Thyroid gland (tissue), 4 donors: Measurements from ENCODE around the gene THOC1. TPM values are rescaled to one million over a fixed set of nuclear protein-coding genes. Genes with fewer than 3 reads are reported as not detected.

Experiments
- DNase-seq, 2 donors: peaks; one replicate each; pipeline ENCODE4 v3.0.0-alpha.2; 2019
- H3K27ac ChIP-seq, 3 donors: fragments of 200-600 bp; sonication (generic); 1 replicate in 2 of 3; 2 replicates in 1 of 3; pipeline ENCODE4 v1.5.1; 2016 to 2019; ENCODE audit warnings: mild to moderate bottlenecking in 1 of 3, moderate library complexity in 1 of 3
- H3K27me3 ChIP-seq: fragments of 200-600 bp; sonication (generic); one replicate; pipeline ENCODE4 v1.5.1; 2019
- H3K36me3 ChIP-seq, 2 donors: fragments of 200-600 bp; sonication (generic); one replicate each; pipeline ENCODE4 v1.5.1; 2016 to 2019
- H3K4me1 ChIP-seq, 2 donors: fragments of 200-600 bp; sonication (generic); one replicate each; pipeline ENCODE4 v1.5.1; 2017 to 2019
- H3K4me3 ChIP-seq, 3 donors: fragments of 200-600 bp; sonication (generic); replicated peaks in 1 of 3; 1 replicate in 2 of 3; 2 replicates in 1 of 3; pipeline ENCODE4 v1.5.1; 2016; ENCODE audit warnings: mild to moderate bottlenecking in 1 of 3
- H3K9me3 ChIP-seq: fragments of 200-600 bp; sonication (generic); one replicate; pipeline ENCODE4 v1.5.1; 2017
- CTCF ChIP-seq, 6 experiments: fragments of 200-600 bp in 3 of 6; fragments of 450-650 bp in 3 of 6; sonication (generic) in 3 of 6; IDR thresholded peaks; one replicate each; pipeline ENCODE4 v1.5.1; 2016 to 2019; ENCODE audit warnings: antibody characterized with exemption in 6 of 6, mild to moderate bottlenecking in 2 of 6, inconsistent platforms in 1 of 6, moderate library complexity in 1 of 6
- POLR2A ChIP-seq, 2 donors: fragments of 450-650 bp; IDR thresholded peaks; one replicate each; pipeline ENCODE4 v1.6.1; 2017; ENCODE audit warnings: antibody characterized with exemption in 2 of 2, mild to moderate bottlenecking in 2 of 2, moderate library complexity in 1 of 2
- WGBS, 2 donors: methylation state at CpG; one replicate each; pipeline ENCODE4 v1.1.5; 2017; 5-methylcytosine and 5-hydroxymethylcytosine counted together
- intact Hi-C: fragments of 100-400 bp; cut with DNase I; formaldehyde crosslinking; loops from one replicate; pipeline ENCODE4 v1.15.1; 2023
- total RNA-seq, 4 donors: library from RNA; depleted of rRNA; stranded (reverse); fragments of >200 nt; gene quantifications; one replicate each; pipeline ENCODE4 v1.2.3, GENCODE V29; 2016

Gene THOC1
- total RNA-seq, 4 donors from 2014 or later = 56.9 to 111 (median 71.9) TPM

GRCh38 chr18:189254-189653 is 78.6 kb downstream of the THOC1 start:
- no peaks in the 10 kb centered on the region for H3K27me3 ChIP-seq
- H3K36me3 ChIP-seq = peaks cover 0 to 5% of the 10 kb centered on the region in 2 donors
- intact Hi-C loops = no loop called here
- no peak for TF ChIP-seq POLR2A (IDR thresholded peaks at IDR 0.05)
- no peak for TF ChIP-seq CTCF (IDR thresholded peaks at IDR 0.05)
- H3K27ac ChIP-seq = no peak overlapping the region
- no peak overlapping the region for H3K4me3 ChIP-seq
- 89 to 93% methylated on average over 5 of the region's 5 CpGs for WGBS, 2 donors
- no peak for DNase-seq
- no peaks in the 10 kb centered on the region for H3K4me1 ChIP-seq
- H3K9me3 ChIP-seq = no peaks in the 10 kb centered on the region

- TF ChIP-seq CTCF (IDR thresholded peaks at IDR 0.05) (no peak), POLR2A (IDR thresholded peaks at IDR 0.05) (no peak)
- Histone ChIP-seq H3K27ac (no peak overlapping the region), H3K27me3 (no peaks in the 10 kb centered on the region), H3K4me3 (no peak overlapping the region), H3K9me3 (no peaks in the 10 kb centered on the region), H3K36me3 (peaks cover 6 to 12% of the 10 kb centered on the region in 2 donors), H3K4me1 (no peaks in the 10 kb centered on the region)
- intact Hi-C loops = no loop called here
- no peak for DNase-seq
- 81 to 87% methylated on average over 1 of the region's 1 CpG for WGBS, 2 donors
Observed at GRCh38 chr18:183769-184168, 84.1 kb downstream of the THOC1 start.

- H3K27ac ChIP-seq = no peak overlapping the region
- peaks cover 6 to 12% of the 10 kb centered on the region in 2 donors for H3K36me3 ChIP-seq
- TF ChIP-seq POLR2A (IDR thresholded peaks at IDR 0.05) (no peak), CTCF (IDR thresholded peaks at IDR 0.05) (no peak)
- H3K4me3 ChIP-seq = no peak overlapping the region
- no peaks in the 10 kb centered on the region for H3K9me3 ChIP-seq
- no peaks in the 10 kb centered on the region for H3K4me1 ChIP-seq
- no peak for DNase-seq
- intact Hi-C loops = no loop called here
- H3K27me3 ChIP-seq = no peaks in the 10 kb centered on the region
Observed at GRCh38 chr18:181711-182110, 86.1 kb downstream of the THOC1 start.

- Histone ChIP-seq H3K36me3 (peaks cover 6 to 8% of the 10 kb centered on the region in 2 donors), H3K4me1 (no peaks in the 10 kb centered on the region), H3K4me3 (no peak overlapping the region), H3K27ac (no peak overlapping the region), H3K27me3 (no peaks in the 10 kb centered on the region), H3K9me3 (no peaks in the 10 kb centered on the region)
- no peak for DNase-seq
- 90 to 95% methylated on average over 5 of the region's 5 CpGs for whole genome bisulfite sequencing, 2 donors
- TF ChIP-seq CTCF (IDR thresholded peaks at IDR 0.05) (no peak), POLR2A (IDR thresholded peaks at IDR 0.05) (no peak)
- intact Hi-C loops = no loop called here
Observed at GRCh38 chr18:179499-179898, 88.3 kb downstream of the THOC1 start.

- TF ChIP-seq CTCF (IDR thresholded peaks at IDR 0.05) = no peak
- TF ChIP-seq POLR2A (IDR thresholded peaks at IDR 0.05) = no peak
- DNase-seq = no peak
- intact Hi-C loops = no loop called here
- no peaks in the 10 kb centered on the region for H3K27me3 ChIP-seq
- no peak overlapping the region for H3K4me3 ChIP-seq
- WGBS, 2 donors = 88 to 94% methylated on average over 5 of the region's 5 CpGs
- H3K4me1 ChIP-seq = no peaks in the 10 kb centered on the region
- H3K9me3 ChIP-seq = no peaks in the 10 kb centered on the region
- H3K27ac ChIP-seq = no peak overlapping the region
- peaks cover 11 to 13% of the 10 kb centered on the region in 2 donors for H3K36me3 ChIP-seq
Observed at GRCh38 chr18:172361-172760, 95.5 kb downstream of the THOC1 start.

Other genes starting within 250 kb of the THOC1 start
- under 1 TPM in 1 of 4 donors, not detected in 3; 0.33 TPM for gene TUBB8B, start 218.4 kb downstream of the THOC1 start, total RNA-seq
- gene USP14, start 109.5 kb downstream of the THOC1 start, total RNA-seq = 10 to 100 TPM; 25.9 to 56.4 (median 35.6) TPM
- 10 to 100 TPM in 3 of 4 donors, 1 to 10 TPM in 1; 6.3 to 34.7 (median 19.8) TPM for gene COLEC12, start 232.7 kb upstream of the THOC1 start, total RNA-seq